Gastroesophageal sphincter (tissue), 4 donors: Measurements from ENCODE around the gene ERF. TPM values are rescaled to one million over a fixed set of nuclear protein-coding genes. Genes with fewer than 3 reads are reported as not detected.

Experiments
- ATAC-seq: fragments of 150-250 bp; one replicate; pipeline ENCODE4 v1.9.1; 2016; ENCODE audit warnings: mild to moderate bottlenecking, moderate library complexity
- H3K27ac ChIP-seq, 4 donors: fragments of 200-600 bp; sonication (generic) in 3 of 4; 1 replicate in 3 of 4; 2 replicates in 1 of 4; pipeline ENCODE4 v1.5.1; 2016 to 2019
- H3K27me3 ChIP-seq: fragments of 200-600 bp; sonication (generic); one replicate; pipeline ENCODE4 v1.5.1; 2019
- H3K36me3 ChIP-seq, 2 donors: fragments of 200-600 bp; sonication (generic); one replicate each; pipeline ENCODE4 v1.5.1; 2019; ENCODE audit warnings: control low read depth in 1 of 2
- H3K4me1 ChIP-seq, 3 donors: fragments of 200-600 bp; sonication (generic); 1 replicate in 2 of 3; 2 replicates in 1 of 3; pipeline ENCODE4 v1.5.1; 2016 to 2019; ENCODE audit warnings: control low read depth in 2 of 3
- H3K4me3 ChIP-seq, 2 donors: fragments of 200-600 bp; sonication (generic); one replicate each; pipeline ENCODE4 v1.5.1; 2019; ENCODE audit warnings: mild to moderate bottlenecking in 1 of 2, moderate library complexity in 1 of 2
- H3K9me3 ChIP-seq, 3 donors: fragments of 200-600 bp; sonication (generic); one replicate each; pipeline ENCODE4 v1.5.1; 2017 to 2019; ENCODE audit warnings: control low read depth in 2 of 3
- CTCF ChIP-seq, 4 experiments: fragments of 200-600 bp in 2 of 4; fragments of 450-650 bp in 2 of 4; sonication (generic) in 1 of 4; IDR thresholded peaks; one replicate each; pipeline ENCODE4 v1.5.1; 2017 to 2019; ENCODE audit warnings: antibody characterized with exemption in 4 of 4, mild to moderate bottlenecking in 2 of 4, moderate library complexity in 2 of 4
- EP300 ChIP-seq: sonication (generic); formaldehyde crosslinking; IDR thresholded peaks from one replicate; pipeline ENCODE4 v1.6.1; 2017; ENCODE audit warnings: antibody characterized with exemption, mild to moderate bottlenecking
- POLR2A ChIP-seq, 2 donors: fragments of 450-650 bp; IDR thresholded peaks; one replicate each; pipeline ENCODE4 v1.6.1; 2017; ENCODE audit warnings: antibody characterized with exemption in 2 of 2, mild to moderate bottlenecking in 2 of 2, moderate library complexity in 1 of 2
- POLR2AphosphoS5 ChIP-seq: sonication (generic); formaldehyde crosslinking; IDR thresholded peaks from one replicate; pipeline ENCODE4 v1.6.1; 2017; ENCODE audit warnings: antibody characterized with exemption
- WGBS, 2 donors: methylation state at CpG; one replicate each; pipeline ENCODE4 v1.1.5; 2018; ENCODE audit warnings: low coverage in 1 of 2; 5-methylcytosine and 5-hydroxymethylcytosine counted together
- total RNA-seq, 4 donors: library from RNA; depleted of rRNA; stranded (reverse); fragments of >200 nt; gene quantifications; one replicate each; pipeline ENCODE4 v1.1.0, GENCODE V29; 2016

The ERF gene
- total RNA-seq, 4 donors from 2014 or later, result 28.4 to 46.4 (median 39.9) TPM

- TF ChIP-seq CTCF (IDR thresholded peaks at IDR 0.05) (no peak), EP300 (no peak), POLR2A (IDR thresholded peaks at IDR 0.05) (no peak), POLR2AphosphoS5 (no peak)
- Histone ChIP-seq H3K27ac (peak overlapping the region; percentile 60 to 98 (median 96)), H3K9me3 (no peaks in the 10 kb centered on the region), H3K36me3 (peaks cover 0 to 28% of the 10 kb centered on the region in 2 donors), H3K4me3 (peak overlapping the region; percentile 71 to 92), H3K27me3 (no peaks in the 10 kb centered on the region), H3K4me1 (peaks cover 5 to 72% (median 38%) of the 10 kb centered on the region in 3 donors)
- WGBS, 2 donors, result 0% methylated on average over 1 of the region's 49 CpGs; no CpG with 5 or more reads in 1 of the 2 donors
- ATAC-seq, result no peak
Observed at GRCh38 chr19:42242069-42242511, 12.8 kb downstream of the ERF start.

- Histone ChIP-seq H3K36me3 (peaks cover 0 to 36% of the 10 kb centered on the region in 2 donors), H3K27ac (peak overlapping the region in 2 of 4 donors; percentile 95 to 98), H3K9me3 (no peaks in the 10 kb centered on the region), H3K4me3 (peak overlapping the region; percentile 71 to 92), H3K27me3 (no peaks in the 10 kb centered on the region), H3K4me1 (peaks cover 5 to 66% (median 32%) of the 10 kb centered on the region in 3 donors)
- no peak for ATAC-seq
- 88% methylated on average over 3 of the region's 3 CpGs; no CpG with 5 or more reads in 1 of the 2 donors for WGBS, 2 donors
- TF ChIP-seq POLR2AphosphoS5, result no peak
- TF ChIP-seq EP300, result no peak
Observed at GRCh38 chr19:42241279-42241678, 13.6 kb downstream of the ERF start.

- Histone ChIP-seq H3K36me3 (peaks cover 0 to 52% of the 10 kb centered on the region in 2 donors), H3K9me3 (no peaks in the 10 kb centered on the region), H3K4me3 (no peak overlapping the region), H3K27me3 (no peaks in the 10 kb centered on the region), H3K4me1 (peaks cover 5 to 50% (median 18%) of the 10 kb centered on the region in 3 donors), H3K27ac (no peak overlapping the region)
- no peak for TF ChIP-seq EP300
- TF ChIP-seq CTCF (IDR thresholded peaks at IDR 0.05), result no peak
- no peak for TF ChIP-seq POLR2AphosphoS5
- no peak for TF ChIP-seq POLR2A (IDR thresholded peaks at IDR 0.05)
- WGBS, 2 donors, result 80 to 100% methylated on average over 1 to 2 of the region's 10 CpGs
- ATAC-seq, result no peak
Observed at GRCh38 chr19:42239544-42240220, 15.2 kb downstream of the ERF start.

GRCh38 chr19:42235181-42235580, 19.7 kb downstream of the ERF start:
- H3K4me3 ChIP-seq, result no peak overlapping the region
- no peaks in the 10 kb centered on the region for H3K27me3 ChIP-seq
- TF ChIP-seq POLR2A (IDR thresholded peaks at IDR 0.05) (no peak), CTCF (IDR thresholded peaks at IDR 0.05) (no peak), POLR2AphosphoS5 (no peak), EP300 (no peak)
- H3K9me3 ChIP-seq, result no peaks in the 10 kb centered on the region
- WGBS, 2 donors, result 78% methylated on average over 4 of the region's 5 CpGs
- H3K27ac ChIP-seq, result no peak overlapping the region
- no peak for ATAC-seq
- peaks cover 0 to 31% (median 5%) of the 10 kb centered on the region in 3 donors for H3K4me1 ChIP-seq
- H3K36me3 ChIP-seq, result peaks cover 0 to 96% of the 10 kb centered on the region in 2 donors

GRCh38 chr19:42234364-42234763, 20.6 kb downstream of the ERF start:
- ATAC-seq, result no peak
- no peak overlapping the region for H3K4me3 ChIP-seq
- no peak overlapping the region for H3K27ac ChIP-seq
- no CpG with 5 or more reads among the region's 11 CpGs for WGBS, 2 donors
- H3K9me3 ChIP-seq, result no peaks in the 10 kb centered on the region
- no peak for TF ChIP-seq POLR2AphosphoS5
- no peak for TF ChIP-seq CTCF (IDR thresholded peaks at IDR 0.05)
- TF ChIP-seq POLR2A (IDR thresholded peaks at IDR 0.05), result no peak
- TF ChIP-seq EP300, result no peak
- no peaks in the 10 kb centered on the region for H3K27me3 ChIP-seq
- peaks cover 0 to 31% (median 4%) of the 10 kb centered on the region in 3 donors for H3K4me1 ChIP-seq
- H3K36me3 ChIP-seq, result peaks cover 0 to 96% of the 10 kb centered on the region in 2 donors
